GM20431 (cell line): Measurements from ENCODE around the gene TCF23.

Experiments used
- in situ Hi-C: fragments of 300-500 bp; cut with MseI, MboI; formaldehyde crosslinking; loops from one replicate; pipeline ENCODE4 v1.15.0; 2020; ENCODE audit warnings: low sequenced_read_pairs; ENCODE audit not compliant: unreplicated experiment

The TCF23 gene

GRCh38 chr2:27152102-27152795, 3.4 kb downstream of the TCF23 start:
- in situ Hi-C loops = no loop called here

- in situ Hi-C loops = no loop called here
Observed at GRCh38 chr2:27152796-27153464, 4.1 kb downstream of the TCF23 start.

- in situ Hi-C loops = no loop called here
Observed at GRCh38 chr2:27154488-27154887, 5.7 kb downstream of the TCF23 start.

- in situ Hi-C loops = no loop called here
Observed at GRCh38 chr2:27155069-27155520, 6.3 kb downstream of the TCF23 start.

GRCh38 chr2:27158468-27158867, 9.7 kb downstream of the TCF23 start:
- in situ Hi-C loops = no loop called here

GRCh38 chr2:27159271-27159670, 10.5 kb downstream of the TCF23 start:
- in situ Hi-C loops = no loop called here

- in situ Hi-C loops = no loop called here
Observed at GRCh38 chr2:27160191-27160590, 11.4 kb downstream of the TCF23 start.

- in situ Hi-C loops = no loop called here
Observed at GRCh38 chr2:27162151-27163121, 13.6 kb downstream of the TCF23 start.

GRCh38 chr2:27164960-27165763, 16.4 kb downstream of the TCF23 start:
- in situ Hi-C loops = no loop called here

- in situ Hi-C loops = no loop called here
Observed at GRCh38 chr2:27170581-27171337, 22.0 kb downstream of the TCF23 start.

- in situ Hi-C loops = no loop called here
Observed at GRCh38 chr2:27171351-27171848, 22.6 kb downstream of the TCF23 start.

GRCh38 chr2:27174638-27175037, 25.8 kb downstream of the TCF23 start:
- in situ Hi-C loops = loop anchor here (25.0 kb wide), 1 partner anchor 212 kb away; the partner anchor contains the start of gene MAPRE3

GRCh38 chr2:27175330-27175729, 26.5 kb downstream of the TCF23 start:
- in situ Hi-C loops = loop anchor here (25.0 kb wide), 1 partner anchor 213 kb away; the partner anchor contains the start of gene MAPRE3

GRCh38 chr2:27175781-27176180, 27.0 kb downstream of the TCF23 start:
- in situ Hi-C loops = loop anchor here (25.0 kb wide), 1 partner anchor 213 kb away; the partner anchor contains the start of gene MAPRE3

- in situ Hi-C loops = loop anchor here (25.0 kb wide), 1 partner anchor 215 kb away; the partner anchor contains the start of gene MAPRE3
Observed at GRCh38 chr2:27177441-27178351, 28.9 kb downstream of the TCF23 start.

GRCh38 chr2:27178469-27178868, 29.7 kb downstream of the TCF23 start:
- in situ Hi-C loops = loop anchor here (25.0 kb wide), 1 partner anchor 216 kb away; the partner anchor contains the start of gene MAPRE3

GRCh38 chr2:27179344-27180000, 30.7 kb downstream of the TCF23 start:
- in situ Hi-C loops = loop anchor here (25.0 kb wide), 1 partner anchor 217 kb away; the partner anchor contains the start of gene MAPRE3
